NB4 (cell line): ENCODE results near the gene ZNF784.

Source experiments
- CTCF ChIP-seq: IDR thresholded peaks from one replicate; pipeline ENCODE4 v1.5.1; 2012; ENCODE audit warnings: low read depth, low read length
- MYC ChIP-seq: IDR thresholded peaks from 2 replicates; pipeline ENCODE4 v1.6.1; 2011; ENCODE audit warnings: low read depth, low read length

DNA sequence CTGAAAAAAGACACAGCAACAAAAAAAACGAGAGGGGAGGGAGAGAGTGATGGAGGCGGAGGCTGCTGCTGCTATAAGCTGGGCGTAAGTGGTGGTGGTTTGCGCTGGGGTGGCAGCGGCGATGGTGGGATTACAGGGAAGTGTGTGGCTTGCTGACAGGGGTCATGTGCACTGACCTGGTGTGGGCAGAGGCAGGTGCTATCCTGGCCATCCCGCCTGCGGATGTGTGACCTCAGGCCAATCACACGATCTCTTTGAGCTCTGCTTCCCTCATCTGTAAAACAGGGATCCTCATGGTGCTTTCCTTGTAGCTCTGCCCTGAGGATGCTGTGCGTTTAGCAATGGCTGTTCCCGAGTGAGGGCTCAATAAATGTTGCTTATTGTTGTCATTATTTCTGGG lies 13.2 kb upstream of the ZNF784 start:
- no peak for TF ChIP-seq CTCF
- no peak for TF ChIP-seq MYC
